ENCODE data around the gene COL19A1.

GRCh38 chr6:70151616-70152015, 285.3 kb downstream of the COL19A1 start:
- TF ChIP-seq REST (IDR thresholded peaks at IDR 0.05; ENCODE audit: low read depth) (no peak), YY1 (IDR thresholded peaks at IDR 0.05; ENCODE audit: low read depth) (no peak), CREB1 (IDR thresholded peaks at IDR 0.05; ENCODE audit: low read depth) (no peak), NFIC (IDR thresholded peaks at IDR 0.05) (no peak), EP300 (IDR thresholded peaks at IDR 0.05; ENCODE audit: borderline replicate concordance) (no peak), RAD21 (IDR thresholded peaks at IDR 0.05; ENCODE audit: low read depth) (no peak), TCF12 (IDR thresholded peaks at IDR 0.05; ENCODE audit: low read depth) (no peak), USF1 (IDR thresholded peaks at IDR 0.05) (no peak), CEBPB (IDR thresholded peaks at IDR 0.05) (no peak)

Measured in Ishikawa (cell line).